Left lung (tissue), 10 donors: ENCODE results near the gene IQCK. TPM values are rescaled to one million over a fixed set of nuclear protein-coding genes. Genes with fewer than 3 reads are reported as not detected.

Experiments
- ATAC-seq: fragments of 200-7000 bp; cut with Tn5 transposase; one replicate; pipeline ENCODE4 v1.9.1; 2020; ENCODE audit warnings: moderate library complexity
- DNase-seq, 4 donors: peaks; one replicate each; pipeline ENCODE4 v3.0.0-alpha.2; 2013 to 2020
- H3K27ac ChIP-seq, 2 donors: fragments of 200-600 bp; sonication (generic) in 1 of 2; one replicate each; pipeline versions ENCODE4 v1.5.0 to v1.8.0; 2020 to 2021
- H3K27me3 ChIP-seq, 2 donors: fragments of 200-600 bp; sonication (generic) in 1 of 2; one replicate each; pipeline versions ENCODE4 v1.5.0 to v1.8.0; 2020 to 2021
- H3K36me3 ChIP-seq, 2 donors: fragments of 200-600 bp; sonication (generic) in 1 of 2; one replicate each; pipeline versions ENCODE4 v1.5.0 to v1.8.0; 2020 to 2021
- H3K4me1 ChIP-seq, 2 donors: fragments of 200-600 bp; one replicate each; pipeline ENCODE4 v1.8.0; 2021
- H3K4me3 ChIP-seq, 2 donors: fragments of 200-600 bp; sonication (generic) in 1 of 2; one replicate each; pipeline versions ENCODE4 v1.5.0 to v1.8.0; 2020 to 2021; ENCODE audit warnings: mild to moderate bottlenecking in 1 of 2
- H3K9me3 ChIP-seq, 2 donors: fragments of 200-600 bp; sonication (generic) in 1 of 2; one replicate each; pipeline versions ENCODE4 v1.5.0 to v1.8.0; 2020 to 2021
- intact Hi-C, 2 donors: fragments of 100-400 bp; cut with DNase I; formaldehyde crosslinking; loops; one replicate each; pipeline versions ENCODE4 v1.11.2 to v1.14.2; 2022
- polyA plus RNA-seq, 6 donors: library from polyadenylated mRNA; unstranded; fragments of 120-200 nt; gene quantifications; one replicate each; pipeline ENCODE4 v1.2.1, GENCODE V29; 2013; ENCODE audit not compliant: insufficient read length in 6 of 6
- total RNA-seq, 2 donors: library from RNA; stranded (reverse); fragmentation: NEBNext Ultra II Directional; extraction: Animal tissue kit (Norgen Biotek cat#: 25700); gene quantifications; one replicate each; pipeline ENCODE4 v1.2.1, GENCODE V29; 2021
- TF ChIP-seq, protein P1 (sequence below), 2 donors: fragments of 200-600 bp; sonication (generic) in 1 of 2; IDR thresholded peaks; one replicate each; pipeline versions ENCODE4 v1.5.0 to v1.8.0; 2021; ENCODE audit warnings: antibody characterized with exemption in 2 of 2
- donor health status: DM: no; HTN: yes; CAD: no.
- donor health status: DM: no; HTN: no; CAD: no.

The IQCK gene
- total and polyA plus RNA-seq, 8 donors, result 8.0 to 25.3 (median 22.1) TPM

GRCh38 chr16:19874851-19875546 lies 156.9 kb downstream of the IQCK start:
- TF ChIP-seq, protein P1, sequence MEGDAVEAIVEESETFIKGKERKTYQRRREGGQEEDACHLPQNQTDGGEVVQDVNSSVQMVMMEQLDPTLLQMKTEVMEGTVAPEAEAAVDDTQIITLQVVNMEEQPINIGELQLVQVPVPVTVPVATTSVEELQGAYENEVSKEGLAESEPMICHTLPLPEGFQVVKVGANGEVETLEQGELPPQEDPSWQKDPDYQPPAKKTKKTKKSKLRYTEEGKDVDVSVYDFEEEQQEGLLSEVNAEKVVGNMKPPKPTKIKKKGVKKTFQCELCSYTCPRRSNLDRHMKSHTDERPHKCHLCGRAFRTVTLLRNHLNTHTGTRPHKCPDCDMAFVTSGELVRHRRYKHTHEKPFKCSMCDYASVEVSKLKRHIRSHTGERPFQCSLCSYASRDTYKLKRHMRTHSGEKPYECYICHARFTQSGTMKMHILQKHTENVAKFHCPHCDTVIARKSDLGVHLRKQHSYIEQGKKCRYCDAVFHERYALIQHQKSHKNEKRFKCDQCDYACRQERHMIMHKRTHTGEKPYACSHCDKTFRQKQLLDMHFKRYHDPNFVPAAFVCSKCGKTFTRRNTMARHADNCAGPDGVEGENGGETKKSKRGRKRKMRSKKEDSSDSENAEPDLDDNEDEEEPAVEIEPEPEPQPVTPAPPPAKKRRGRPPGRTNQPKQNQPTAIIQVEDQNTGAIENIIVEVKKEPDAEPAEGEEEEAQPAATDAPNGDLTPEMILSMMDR (IDR thresholded peaks at IDR 0.05), result no peak
- DNase-seq (peak in 1 of 4 donors; percentile 33), ATAC-seq (peak; percentile 76)
- peaks cover 0 to 12% of the 10 kb centered on the region in 2 donors for H3K36me3 ChIP-seq
- no peaks in the 10 kb centered on the region for H3K9me3 ChIP-seq
- no peaks in the 10 kb centered on the region for H3K27me3 ChIP-seq
- intact Hi-C loops, result no loop called here
- no peaks in the 10 kb centered on the region for H3K4me1 ChIP-seq
- H3K4me3 ChIP-seq, result no peak overlapping the region
- no peak overlapping the region for H3K27ac ChIP-seq

GRCh38 chr16:19875900-19876299 lies 157.8 kb downstream of the IQCK start:
- intact Hi-C loops, result no loop called here
- no peaks in the 10 kb centered on the region for H3K9me3 ChIP-seq
- peaks cover 0 to 12% of the 10 kb centered on the region in 2 donors for H3K36me3 ChIP-seq
- H3K27ac ChIP-seq, result no peak overlapping the region
- DNase-seq (no peak), ATAC-seq (no peak)
- no peaks in the 10 kb centered on the region for H3K4me1 ChIP-seq
- no peaks in the 10 kb centered on the region for H3K27me3 ChIP-seq
- H3K4me3 ChIP-seq, result no peak overlapping the region
- TF ChIP-seq, protein P1 (IDR thresholded peaks at IDR 0.05), result no peak

DNA sequence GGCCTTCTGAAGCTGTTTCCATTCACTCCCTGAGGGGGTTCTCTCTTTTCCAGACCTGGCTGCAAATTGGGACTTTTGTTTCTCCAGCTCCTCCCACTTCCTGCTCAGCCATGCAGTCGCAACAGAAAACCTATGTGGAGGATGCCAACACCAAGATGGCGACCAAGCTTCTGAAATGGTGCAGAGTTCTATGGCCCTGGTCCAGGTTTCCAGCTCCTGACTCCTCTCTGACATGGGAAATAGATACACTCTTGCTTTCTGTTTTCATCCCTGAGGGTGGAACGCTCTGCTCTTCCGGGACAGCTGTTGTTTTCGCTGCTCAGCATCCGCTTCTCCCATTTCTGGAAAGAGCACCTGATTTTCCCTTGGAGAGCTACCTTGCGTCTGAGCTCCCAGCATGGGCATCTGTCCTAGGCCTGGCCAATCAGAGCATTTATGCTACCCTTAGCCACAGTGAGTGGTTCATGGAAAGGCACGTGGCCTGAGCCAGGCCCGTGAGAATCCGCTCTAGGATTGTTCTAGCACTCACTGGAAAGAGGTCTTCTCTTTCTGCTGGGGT lies 158.5 kb downstream of the IQCK start:
- peaks cover 0 to 6% of the 10 kb centered on the region in 2 donors for H3K27me3 ChIP-seq
- TF ChIP-seq, protein P1 (IDR thresholded peaks at IDR 0.05), result no peak
- ATAC-seq (no peak), DNase-seq (no peak)
- intact Hi-C loops, result no loop called here
- H3K4me1 ChIP-seq, result no peaks in the 10 kb centered on the region
- H3K27ac ChIP-seq, result no peak overlapping the region
- H3K9me3 ChIP-seq, result no peaks in the 10 kb centered on the region
- H3K4me3 ChIP-seq, result no peak overlapping the region
- H3K36me3 ChIP-seq, result peaks cover 0 to 12% of the 10 kb centered on the region in 2 donors

GRCh38 chr16:19878757-19879156 lies 160.7 kb downstream of the IQCK start:
- peaks cover 0 to 7% of the 10 kb centered on the region in 2 donors for H3K4me1 ChIP-seq
- no peak for DNase-seq
- H3K27ac ChIP-seq, result no peak overlapping the region
- TF ChIP-seq, protein P1 (IDR thresholded peaks at IDR 0.05), result no peak
- ATAC-seq, result no peak
- no peaks in the 10 kb centered on the region for H3K9me3 ChIP-seq
- intact Hi-C loops, result no loop called here
- peaks cover 13 to 27% of the 10 kb centered on the region in 2 donors for H3K27me3 ChIP-seq
- no peak overlapping the region for H3K4me3 ChIP-seq
- H3K36me3 ChIP-seq, result no peaks in the 10 kb centered on the region

- intact Hi-C loops, result no loop called here
- Histone ChIP-seq H3K4me1 (peaks cover 0 to 8% of the 10 kb centered on the region in 2 donors), H3K36me3 (no peaks in the 10 kb centered on the region), H3K27me3 (peaks cover 14 to 33% of the 10 kb centered on the region in 2 donors), H3K9me3 (no peaks in the 10 kb centered on the region), H3K27ac (no peak overlapping the region), H3K4me3 (no peak overlapping the region)
- TF ChIP-seq, protein P1 (IDR thresholded peaks at IDR 0.05), result no peak
- DNase-seq (no peak), ATAC-seq (no peak)
These were observed 161.2 kb downstream of the IQCK start for GRCh38 chr16:19879241-19879792.
